Endothelial cell (in vitro differentiated cells): Measurements from ENCODE around the gene DOHH. TPM values are rescaled to one million over a fixed set of nuclear protein-coding genes. Genes with fewer than 3 reads are reported as not detected.

Experiments used
- DNase-seq: peaks from one replicate; pipeline ENCODE4 v3.0.0; 2021; ENCODE audit warnings: low spot score
- H3K27ac Mint-ChIP-seq: one replicate; pipeline ENCODE4 v1.8.0; 2021; ENCODE audit warnings: mixed read lengths, inconsistent platforms; ENCODE audit not compliant: unreplicated experiment
- H3K27me3 Mint-ChIP-seq: one replicate; pipeline ENCODE4 v1.8.0; 2021; ENCODE audit warnings: mild to moderate bottlenecking, moderate library complexity, mixed read lengths, inconsistent platforms; ENCODE audit not compliant: unreplicated experiment
- H3K36me3 Mint-ChIP-seq: one replicate; pipeline ENCODE4 v1.8.0; 2021; ENCODE audit warnings: mild to moderate bottlenecking, low read depth, mixed read lengths, inconsistent platforms; ENCODE audit not compliant: unreplicated experiment
- H3K4me1 Mint-ChIP-seq: one replicate; pipeline ENCODE4 v1.8.0; 2021; ENCODE audit warnings: mild to moderate bottlenecking, mixed read lengths, inconsistent platforms; ENCODE audit not compliant: unreplicated experiment
- H3K4me3 Mint-ChIP-seq: one replicate; pipeline ENCODE4 v1.8.0; 2021; ENCODE audit warnings: mild to moderate bottlenecking, mixed read lengths, inconsistent platforms; ENCODE audit not compliant: unreplicated experiment
- H3K9me3 Mint-ChIP-seq: one replicate; pipeline ENCODE4 v1.8.0; 2021; ENCODE audit warnings: mixed read lengths, inconsistent platforms; ENCODE audit not compliant: unreplicated experiment
- total RNA-seq: library from RNA; stranded (reverse); fragmentation: NEBNext Ultra II Directional; extraction: Animal tissue kit (Norgen Biotek cat#: 25700); gene quantifications from one replicate; pipeline ENCODE4 v1.2.1, GENCODE V29; 2021; ENCODE audit not compliant: unreplicated experiment
- TF ChIP-seq, protein P1 (sequence below): fragments of 200-600 bp; sonication (generic); IDR thresholded peaks from one replicate; pipeline ENCODE4 v1.5.0; 2021; ENCODE audit warnings: antibody characterized with exemption; ENCODE audit not compliant: unreplicated experiment

DOHH gene
- total RNA-seq, 1 donor from 2014 or later, result 8.7 TPM

DNA sequence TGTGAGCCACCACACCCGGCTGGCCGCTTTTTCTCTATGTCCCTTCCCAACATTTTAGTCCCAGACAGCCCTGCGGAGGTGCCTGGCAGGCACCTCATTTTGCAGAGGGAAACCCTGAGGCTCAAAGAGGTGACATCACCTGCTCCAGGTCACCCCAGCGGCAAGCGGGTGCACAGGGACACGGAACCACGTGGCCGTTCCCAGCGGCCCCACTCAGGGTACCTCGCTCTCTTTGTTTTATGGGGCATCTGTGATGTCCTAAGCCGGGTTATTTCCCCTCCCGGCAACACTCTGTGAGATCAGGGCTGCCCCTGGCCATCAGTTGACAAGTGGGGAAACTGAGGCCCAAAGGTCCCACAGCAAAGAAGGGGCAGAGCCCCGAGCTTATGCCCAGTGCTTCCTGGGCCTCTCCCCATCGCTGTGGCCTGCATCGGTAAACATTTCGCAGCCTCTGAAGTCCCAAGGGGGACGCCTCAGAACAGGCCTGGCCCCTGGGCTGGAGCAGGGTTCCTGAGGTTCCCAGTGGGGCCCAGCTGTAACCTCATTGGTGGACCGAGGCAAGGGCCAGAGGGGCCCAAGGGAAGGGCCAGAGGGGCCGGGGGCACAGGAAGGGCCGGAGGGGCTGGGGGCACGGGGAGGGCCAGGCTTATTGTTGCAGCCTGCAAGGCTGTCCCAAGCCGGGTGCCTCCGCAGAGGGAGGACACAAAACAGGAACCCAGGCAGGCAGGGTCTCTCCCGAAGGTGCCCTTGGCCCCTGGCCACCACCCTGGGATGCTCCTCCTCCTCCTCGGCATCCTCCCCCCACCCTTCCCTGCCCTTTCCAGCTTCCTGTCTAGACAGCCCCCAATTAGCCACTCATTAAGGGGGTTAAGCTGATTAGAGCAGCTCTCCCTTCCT, 59.1 kb downstream of the DOHH start:
- Mint-ChIP-seq H3K36me3 (no peaks in the 10 kb centered on the region), H3K27me3 (peaks cover 4% of the 10 kb centered on the region), H3K4me1 (peaks cover 11% of the 10 kb centered on the region), H3K27ac (no peak overlapping the region), H3K4me3 (no peak overlapping the region), H3K9me3 (no peaks in the 10 kb centered on the region)
- TF ChIP-seq, protein P1, sequence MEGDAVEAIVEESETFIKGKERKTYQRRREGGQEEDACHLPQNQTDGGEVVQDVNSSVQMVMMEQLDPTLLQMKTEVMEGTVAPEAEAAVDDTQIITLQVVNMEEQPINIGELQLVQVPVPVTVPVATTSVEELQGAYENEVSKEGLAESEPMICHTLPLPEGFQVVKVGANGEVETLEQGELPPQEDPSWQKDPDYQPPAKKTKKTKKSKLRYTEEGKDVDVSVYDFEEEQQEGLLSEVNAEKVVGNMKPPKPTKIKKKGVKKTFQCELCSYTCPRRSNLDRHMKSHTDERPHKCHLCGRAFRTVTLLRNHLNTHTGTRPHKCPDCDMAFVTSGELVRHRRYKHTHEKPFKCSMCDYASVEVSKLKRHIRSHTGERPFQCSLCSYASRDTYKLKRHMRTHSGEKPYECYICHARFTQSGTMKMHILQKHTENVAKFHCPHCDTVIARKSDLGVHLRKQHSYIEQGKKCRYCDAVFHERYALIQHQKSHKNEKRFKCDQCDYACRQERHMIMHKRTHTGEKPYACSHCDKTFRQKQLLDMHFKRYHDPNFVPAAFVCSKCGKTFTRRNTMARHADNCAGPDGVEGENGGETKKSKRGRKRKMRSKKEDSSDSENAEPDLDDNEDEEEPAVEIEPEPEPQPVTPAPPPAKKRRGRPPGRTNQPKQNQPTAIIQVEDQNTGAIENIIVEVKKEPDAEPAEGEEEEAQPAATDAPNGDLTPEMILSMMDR, result no peak
- no peak for DNase-seq

Other genes starting within 250 kb of the DOHH start
- 4.9 TPM for gene NFIC, start 134.1 kb downstream of the DOHH start, total RNA-seq
- not detected for gene SMIM24, start 20.1 kb downstream of the DOHH start, total RNA-seq
- not detected for gene SMIM44, start 17.2 kb downstream of the DOHH start, total RNA-seq
- gene FZR1, start 5.6 kb upstream of the DOHH start, total RNA-seq, result 38.9 TPM
- 1.4 TPM for gene TEKTIP1, start 38.5 kb upstream of the DOHH start, total RNA-seq
- gene MFSD12, start 56.9 kb upstream of the DOHH start, total RNA-seq, result 54.5 TPM
- gene HMG20B, start 72.3 kb upstream of the DOHH start, total RNA-seq, result 77.2 TPM
- gene GIPC3, start 84.8 kb upstream of the DOHH start, total RNA-seq, result 11.0 TPM
- gene TBXA2R, start 106.2 kb upstream of the DOHH start, total RNA-seq, result 7.3 TPM
- 31.8 TPM for gene CACTIN, start 126.1 kb upstream of the DOHH start, total RNA-seq
- gene PIP5K1C, start 199.8 kb upstream of the DOHH start, total RNA-seq, result 65.8 TPM
- 3.1 TPM for gene TJP3, start 207.7 kb upstream of the DOHH start, total RNA-seq